Fibroblast of villous mesenchyme (primary cell): Measurements from ENCODE around the gene OR5K2. TPM values are rescaled to one million over a fixed set of nuclear protein-coding genes. Genes with fewer than 3 reads are reported as not detected.

Source experiments
- DNase-seq: peaks from one replicate; pipeline ENCODE4 v3.0.0-alpha.2; 2010; ENCODE audit warnings: low read depth
- H3K4me3 ChIP-seq: 2 replicates; pipeline ENCODE4 v1.5.1; 2011; ENCODE audit warnings: low read depth, mild to moderate bottlenecking, low read length
- total RNA-seq: library from RNA; depleted of rRNA; stranded (reverse); fragments of >200 nt; gene quantifications from 2 replicates; pipeline ENCODE4 v1.2.3, GENCODE V29; 2012
- TF ChIP-seq, protein P1 (sequence below): IDR thresholded peaks from 2 replicates; pipeline ENCODE4 v1.5.1; 2012; ENCODE audit warnings: low read depth, mild to moderate bottlenecking, low read length; ENCODE audit not compliant: insufficient read depth

Gene OR5K2
- total RNA-seq, 1 donor = not detected

DNA sequence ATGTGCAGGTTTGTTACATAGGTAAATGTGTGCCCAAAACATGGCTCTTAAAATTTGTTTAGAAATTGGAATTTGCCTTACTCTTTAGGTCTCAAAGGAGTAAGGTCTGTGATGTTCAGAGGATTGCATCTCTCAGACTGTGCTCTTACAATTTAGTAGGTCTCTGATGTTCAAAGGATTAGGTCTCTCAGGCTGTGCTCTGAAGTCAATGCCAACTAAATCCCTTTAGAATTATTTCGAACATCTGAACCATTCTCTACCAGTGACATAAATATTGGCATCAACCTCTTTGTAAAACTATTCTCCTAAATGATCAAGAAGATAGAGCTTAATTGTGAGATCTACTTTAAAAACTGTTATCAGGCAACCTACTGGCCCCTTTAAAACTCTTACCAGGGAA, 34.6 kb upstream of the OR5K2 start, which contains the start of gene OR5K1:
Gene OR5K1, plus strand, starts transcription at position 301 of the 400 bp plus-strand sequence. CDS start 6,376 bp downstream, outside the sequence.
- DNase-seq = no peak
- TF ChIP-seq, protein P1, sequence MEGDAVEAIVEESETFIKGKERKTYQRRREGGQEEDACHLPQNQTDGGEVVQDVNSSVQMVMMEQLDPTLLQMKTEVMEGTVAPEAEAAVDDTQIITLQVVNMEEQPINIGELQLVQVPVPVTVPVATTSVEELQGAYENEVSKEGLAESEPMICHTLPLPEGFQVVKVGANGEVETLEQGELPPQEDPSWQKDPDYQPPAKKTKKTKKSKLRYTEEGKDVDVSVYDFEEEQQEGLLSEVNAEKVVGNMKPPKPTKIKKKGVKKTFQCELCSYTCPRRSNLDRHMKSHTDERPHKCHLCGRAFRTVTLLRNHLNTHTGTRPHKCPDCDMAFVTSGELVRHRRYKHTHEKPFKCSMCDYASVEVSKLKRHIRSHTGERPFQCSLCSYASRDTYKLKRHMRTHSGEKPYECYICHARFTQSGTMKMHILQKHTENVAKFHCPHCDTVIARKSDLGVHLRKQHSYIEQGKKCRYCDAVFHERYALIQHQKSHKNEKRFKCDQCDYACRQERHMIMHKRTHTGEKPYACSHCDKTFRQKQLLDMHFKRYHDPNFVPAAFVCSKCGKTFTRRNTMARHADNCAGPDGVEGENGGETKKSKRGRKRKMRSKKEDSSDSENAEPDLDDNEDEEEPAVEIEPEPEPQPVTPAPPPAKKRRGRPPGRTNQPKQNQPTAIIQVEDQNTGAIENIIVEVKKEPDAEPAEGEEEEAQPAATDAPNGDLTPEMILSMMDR = no peak
- no peak within 1 kb of the TSS for H3K4me3 ChIP-seq

DNA sequence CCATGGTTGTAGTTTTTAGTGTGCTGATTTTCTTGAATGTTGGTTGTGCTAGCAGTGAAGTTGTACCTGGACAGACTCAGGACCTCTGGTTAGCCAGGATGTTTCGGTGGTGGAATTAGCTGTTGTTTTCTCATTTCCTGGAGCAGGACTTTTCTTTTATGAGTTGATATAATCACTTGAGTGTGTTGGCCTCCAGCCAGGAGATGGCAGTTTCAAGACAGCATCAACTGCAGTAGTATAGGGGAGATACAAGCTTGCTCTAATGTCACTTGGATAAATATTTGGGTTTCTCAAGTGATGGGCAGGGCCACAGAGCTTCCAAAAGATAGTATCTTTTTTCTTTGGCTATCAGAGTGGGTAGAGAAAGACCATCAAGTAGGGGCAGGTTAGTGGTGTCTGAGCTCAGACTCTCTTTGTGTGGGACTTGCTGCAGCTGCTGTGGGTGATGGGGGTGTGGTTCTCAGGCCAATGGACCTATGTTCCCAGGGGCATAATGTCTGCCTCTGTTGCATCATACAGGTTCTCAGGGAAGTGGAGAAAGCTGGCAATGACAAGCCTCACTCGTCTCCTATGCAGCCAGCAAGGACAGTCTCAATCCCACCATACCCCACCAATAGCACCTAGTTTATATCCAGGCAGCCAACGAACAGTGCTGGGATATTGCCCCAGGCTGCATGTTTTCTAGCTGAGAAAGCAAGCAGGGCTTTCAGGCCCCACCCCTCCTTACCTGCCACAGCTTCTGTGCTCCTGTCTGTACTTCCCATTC, 14.6 kb upstream of the OR5K2 start:
- no peak for DNase-seq
- TF ChIP-seq, protein P1 = no peak
- no peak overlapping the region for H3K4me3 ChIP-seq

DNA sequence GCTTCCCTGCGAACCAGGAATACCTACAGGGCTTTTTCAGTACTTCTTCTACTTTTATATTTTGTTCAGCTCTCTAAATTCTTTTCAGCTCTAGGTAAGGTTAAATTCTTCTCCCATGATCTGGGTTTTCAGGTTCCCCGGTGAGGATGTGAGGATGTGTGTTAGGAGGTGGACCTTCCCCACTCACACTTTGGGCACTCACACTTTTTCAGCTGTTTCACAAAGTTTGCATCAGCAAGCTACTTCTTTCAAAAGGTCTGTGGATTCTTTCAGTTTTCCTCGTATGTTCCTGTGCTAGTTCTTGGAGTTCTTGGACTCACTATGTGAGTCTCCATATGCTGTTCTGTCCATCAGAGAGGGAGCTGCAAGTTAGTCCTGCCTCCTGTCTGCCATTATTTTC, 13.9 kb upstream of the OR5K2 start:
- no peak for DNase-seq

DNA sequence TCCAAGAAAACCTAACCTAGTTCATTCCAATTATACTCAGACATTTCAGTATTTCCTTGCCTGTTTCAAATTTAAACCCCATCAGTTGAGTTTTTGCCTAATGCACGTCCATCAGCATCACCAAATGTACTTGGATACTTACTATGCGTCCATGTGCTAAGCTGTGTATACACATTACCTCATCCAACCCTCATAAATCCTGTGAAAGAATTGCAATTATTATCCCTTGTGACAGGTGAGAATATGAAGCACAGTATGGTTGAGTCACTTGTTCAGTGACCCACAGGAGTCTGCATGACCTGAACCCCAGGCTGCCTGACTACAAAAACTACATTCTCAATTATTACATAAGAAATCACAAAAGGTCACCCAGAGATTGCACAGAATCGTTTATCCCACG, 2.5 kb downstream of the OR5K2 start:
- H3K4me3 ChIP-seq = no peak overlapping the region
- no peak for DNase-seq
- TF ChIP-seq, protein P1 = no peak

More for the DNA sequence above, 13.9 kb upstream of the OR5K2 start:
- TF ChIP-seq, protein P1 = no peak
- H3K4me3 ChIP-seq = no peak overlapping the region

DNA sequence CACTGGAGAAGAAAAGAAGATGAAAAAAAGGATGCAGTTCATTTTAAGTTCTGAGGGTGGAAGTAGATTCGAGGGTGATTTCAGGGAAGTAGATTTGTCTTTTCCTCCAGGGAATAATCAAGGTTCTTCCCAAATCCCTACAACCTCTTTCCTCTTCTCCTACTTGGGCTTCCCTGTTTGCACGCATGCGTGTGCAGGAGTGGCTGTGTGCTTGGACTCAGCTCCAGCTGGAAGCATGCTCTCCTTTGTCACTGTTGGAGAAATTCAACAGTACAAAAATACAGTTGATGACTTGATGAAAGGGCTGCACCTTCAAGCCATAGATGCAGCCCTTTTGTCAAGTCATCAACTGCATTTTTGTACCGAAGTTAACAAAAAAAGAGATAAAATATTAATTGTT, 3.8 kb downstream of the OR5K2 start:
- DNase-seq = no peak
- no peak overlapping the region for H3K4me3 ChIP-seq
- TF ChIP-seq, protein P1 = no peak

DNA sequence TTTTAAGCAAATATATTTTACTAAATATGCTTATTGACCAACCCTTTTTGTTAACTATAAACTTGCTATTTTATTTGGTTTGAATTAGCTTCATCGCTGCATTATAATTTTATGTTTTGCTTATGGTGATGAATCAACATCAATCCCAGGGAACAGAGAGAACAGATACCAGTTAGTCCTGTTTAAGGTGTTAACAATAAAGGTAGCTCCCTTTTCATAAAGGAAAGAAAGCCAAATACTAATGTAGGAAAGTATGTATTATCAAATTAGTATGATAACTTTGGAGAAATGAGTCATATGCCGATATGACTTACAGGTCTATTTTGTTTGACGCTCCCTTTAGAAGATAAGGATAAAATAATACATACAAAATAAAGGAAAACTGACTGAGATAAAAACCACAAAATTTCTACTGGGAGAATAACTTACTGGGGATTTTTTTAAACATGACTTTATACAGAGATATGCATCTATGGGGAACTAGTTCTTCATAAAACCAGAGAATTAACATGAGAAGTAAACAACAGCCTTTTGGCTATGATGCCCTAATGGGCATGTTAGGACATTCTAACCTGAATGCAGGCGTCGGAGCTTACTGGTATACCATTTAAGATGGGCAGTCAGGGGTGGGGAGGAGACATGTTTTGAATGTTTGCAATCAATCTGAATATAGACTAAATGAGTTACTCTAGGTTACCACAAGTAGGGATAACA, 4.5 kb downstream of the OR5K2 start:
- TF ChIP-seq, protein P1 = no peak
- H3K4me3 ChIP-seq = no peak overlapping the region
- no peak for DNase-seq
